ENCODE results near the gene SH3BP1.
A peak's percentile ranks its signal among the peaks of the same experiment; 100 is the strongest.

GRCh38 chr22:37623075-37624016 lies 16.1 kb upstream of the SH3BP1 start:
- TF ChIP-seq CTCF (IDR thresholded peaks at IDR 0.05) (peak; percentile 50 to 96 (median 64)), POLR2A (IDR thresholded peaks at IDR 0.05) (no peak), EP300 (IDR thresholded peaks at IDR 0.05) (no peak)

All from upper lobe of left lung (tissue), 4 donors.